Endothelial cell of umbilical vein (primary cell): Measurements from ENCODE around the gene EBF4. TPM values are rescaled to one million over a fixed set of nuclear protein-coding genes. Genes with fewer than 3 reads are reported as not detected.

ENCODE experiments used
- BruUV-seq: library from RNA; stranded (reverse); fragments of 400-500 nt; replicated peaks from 2 replicates; lab custom pipeline; 2021; lab: Mats Ljungman, UMichigan
- CTCF ChIA-PET: fragments of 300-600, 350-600 bp; sonication (Branson Sonifier 250); formaldehyde crosslinking; loops from one replicate; lab custom pipeline; 2021; ENCODE audit warnings: antibody characterized with exemption, inconsistent platforms; lab: Charles Lee
- POLR2A ChIA-PET: fragments of 300-600, 350-600 bp; sonication (Branson Sonifier 250); formaldehyde crosslinking; loops from one replicate; lab custom pipeline; 2021; ENCODE audit warnings: antibody characterized with exemption, inconsistent platforms; lab: Charles Lee
- DNase-seq: peaks from one replicate; pipeline ENCODE4 v3.0.0-alpha.2; 2011; ENCODE audit warnings: low read depth, low spot score
- FAIRE-seq: peaks from 2 replicates; lab custom pipeline; 2011; peaks lifted over from hg19 to GRCh38; lab: Jason Lieb, UNC
- H2AFZ ChIP-seq: 2 replicates; pipeline ENCODE4 v1.6.0; 2012; ENCODE audit warnings: low read depth, low read length, control low read depth, inconsistent platforms
- H3K27ac ChIP-seq: 2 replicates; pipeline ENCODE4 v1.5.1; 2011; ENCODE audit warnings: low read depth, mild to moderate bottlenecking, control low read depth, low read length, moderate library complexity; ENCODE audit not compliant: insufficient read depth
- H3K27me3 ChIP-seq, 2 experiments: 2 replicates each; pipeline versions ENCODE4 v1.6.0 to v1.6.1; 2011; ENCODE audit warnings: low read length in 2 of 2, mixed read lengths in 1 of 2; ENCODE audit not compliant: control insufficient read depth in 2 of 2, insufficient read depth in 2 of 2
- H3K36me3 ChIP-seq, 2 experiments: 2 replicates in 1 of 2; 3 replicates in 1 of 2; pipeline ENCODE4 v1.5.1; 2011; ENCODE audit warnings: low read length in 2 of 2, mild to moderate bottlenecking in 1 of 2, moderate library complexity in 1 of 2; ENCODE audit not compliant: control insufficient read depth in 2 of 2, insufficient read depth in 2 of 2; ENCODE audit errors: extremely low read depth in 1 of 2
- H3K4me1 ChIP-seq: 3 replicates; pipeline ENCODE4 v1.5.1; 2011; ENCODE audit warnings: mild to moderate bottlenecking, low read length; ENCODE audit not compliant: control insufficient read depth, insufficient read depth; ENCODE audit errors: extremely low read depth
- H3K4me2 ChIP-seq: 2 replicates; pipeline ENCODE4 v1.6.1; 2011; ENCODE audit warnings: low read length, control low read depth, mixed read lengths; ENCODE audit not compliant: insufficient read depth
- H3K4me3 ChIP-seq, 3 experiments: fragments of 200-600 bp in 1 of 3; sonication (generic), shearing (Covaris generic) in 1 of 3; replicated peaks in 1 of 3; 2 replicates each; pipeline ENCODE4 v1.5.1; 2011 to 2016; ENCODE audit warnings: control low read depth in 3 of 3, low read length in 3 of 3, mild to moderate bottlenecking in 2 of 3, inconsistent platforms in 1 of 3, low read depth in 1 of 3, moderate library complexity in 1 of 3; ENCODE audit not compliant: insufficient read depth in 1 of 3
- H3K79me2 ChIP-seq: 2 replicates; pipeline ENCODE4 v1.6.0; 2012; ENCODE audit warnings: low read length, inconsistent platforms; ENCODE audit not compliant: control insufficient read depth, insufficient read depth
- H3K9ac ChIP-seq: replicated peaks from 2 replicates; pipeline ENCODE3; 2011; ENCODE audit warnings: low read length, control low read depth; ENCODE audit not compliant: insufficient read depth; ENCODE audit errors: extremely low read depth
- H3K9me1 ChIP-seq: replicated peaks from 3 replicates; pipeline ENCODE4 v1.6.0; 2011; ENCODE audit warnings: mild to moderate bottlenecking, low read length; ENCODE audit not compliant: control insufficient read depth, insufficient read depth; ENCODE audit errors: extremely low read depth
- H3K9me3 ChIP-seq: replicated peaks from 2 replicates; pipeline ENCODE4 v1.5.1; 2012; ENCODE audit warnings: low read length, inconsistent platforms; ENCODE audit not compliant: control insufficient read depth, insufficient read depth
- H4K20me1 ChIP-seq: replicated peaks from 2 replicates; pipeline ENCODE3; 2011; ENCODE audit warnings: mild to moderate bottlenecking, low read length; ENCODE audit not compliant: control insufficient read depth, insufficient read depth; ENCODE audit errors: extremely low read depth
- CTCF ChIP-seq, 2 donors: IDR thresholded peaks; 1 replicate in 1 of 2; 2 replicates in 1 of 2; pipeline ENCODE4 v1.5.1; 2011; ENCODE audit warnings: low read length in 2 of 2, mild to moderate bottlenecking in 2 of 2, moderate library complexity in 2 of 2, control low read depth in 1 of 2, inconsistent platforms in 1 of 2, low read depth in 1 of 2; ENCODE audit not compliant: insufficient read depth in 1 of 2; ENCODE audit errors: extremely low read depth in 1 of 2
- dilution Hi-C: fragments of 300-500 bp; cut with MboI; formaldehyde crosslinking; loops from one replicate; pipeline ENCODE4 v1.15.0; 2019; ENCODE audit warnings: low sequenced_read_pairs; ENCODE audit not compliant: extremely low pct_ligation_motif_present
- intact Hi-C: fragments of 100-400 bp; cut with micrococcal nuclease; formaldehyde crosslinking; loops from one replicate; pipeline ENCODE4 v1.10.0; 2022
- polyA plus RNA-seq, 4 experiments: library from polyadenylated mRNA; depleted of rRNA in 3 of 4; stranded (reverse) in 3 of 4; unstranded in 1 of 4; fragments of >200 nt; gene quantifications; 2 replicates each; pipeline versions ENCODE4 v1.2.1 to v1.2.3, GENCODE V29; 2011 to 2012; ENCODE audit warnings: missing spikeins in 1 of 4
- total RNA-seq: library from RNA; stranded (reverse); gene quantifications from 2 replicates; pipeline ENCODE4 v1.2.3, GENCODE V29; 2021

EBF4 gene
- total and polyA plus RNA-seq, 2 donors (not counting 3 experiments of a cell fraction or from before 2014, with no cell fraction given), result 2.7 to 3.4 TPM

- CTCF ChIA-PET, result interaction anchor here (2.7 kb wide), 1 partner anchor 53 kb away, joined by 7 read pairs; no protein-coding TSS in a partner anchor
- FAIRE-seq, result no peak
Observed at GRCh38 chr20:2799271-2799670, 106.7 kb downstream of the EBF4 start.

More at GRCh38 chr20:2799271-2799670, 106.7 kb downstream of the EBF4 start:
- DNase-seq, result no peak
- no peaks in the 10 kb centered on the region for H3K36me3 ChIP-seq
- H3K9ac ChIP-seq, result no peak overlapping the region
- intact Hi-C loops, result no loop called here
- H3K9me3 ChIP-seq, result no peaks in the 10 kb centered on the region
- H2AFZ ChIP-seq, result no peak overlapping the region
- no peaks in the 10 kb centered on the region for H4K20me1 ChIP-seq
- no TSS peak for BruUV-seq
- H3K4me2 ChIP-seq, result no peak overlapping the region
- no peak overlapping the region for H3K27ac ChIP-seq
- no peaks in the 10 kb centered on the region for H3K79me2 ChIP-seq
- H3K27me3 ChIP-seq, result peaks cover 34 to 45% of the 10 kb centered on the region in 2 experiments
- H3K9me1 ChIP-seq, result no peaks in the 10 kb centered on the region
- H3K4me3 ChIP-seq, result no peak overlapping the region
- TF ChIP-seq CTCF (IDR thresholded peaks at IDR 0.05; ENCODE audit: extremely low read depth in 1 of 2, insufficient read depth in 1 of 2, low read depth in 1 of 2, low read length in 2 of 2), result no peak
- POLR2A ChIA-PET, result no interaction called here
- dilution Hi-C loops, result no loop called here
- H3K4me1 ChIP-seq, result peaks cover 6% of the 10 kb centered on the region
